MV-4-11 (cell line): Measurements from ENCODE around the gene CERCAM.
A peak's percentile ranks its signal among the peaks of the same experiment; 100 is the strongest.

Source experiments
- DNase-seq: peaks from one replicate; lab custom pipeline; 2025; lab: John Stamatoyannopoulos, UW

Gene CERCAM

DNA sequence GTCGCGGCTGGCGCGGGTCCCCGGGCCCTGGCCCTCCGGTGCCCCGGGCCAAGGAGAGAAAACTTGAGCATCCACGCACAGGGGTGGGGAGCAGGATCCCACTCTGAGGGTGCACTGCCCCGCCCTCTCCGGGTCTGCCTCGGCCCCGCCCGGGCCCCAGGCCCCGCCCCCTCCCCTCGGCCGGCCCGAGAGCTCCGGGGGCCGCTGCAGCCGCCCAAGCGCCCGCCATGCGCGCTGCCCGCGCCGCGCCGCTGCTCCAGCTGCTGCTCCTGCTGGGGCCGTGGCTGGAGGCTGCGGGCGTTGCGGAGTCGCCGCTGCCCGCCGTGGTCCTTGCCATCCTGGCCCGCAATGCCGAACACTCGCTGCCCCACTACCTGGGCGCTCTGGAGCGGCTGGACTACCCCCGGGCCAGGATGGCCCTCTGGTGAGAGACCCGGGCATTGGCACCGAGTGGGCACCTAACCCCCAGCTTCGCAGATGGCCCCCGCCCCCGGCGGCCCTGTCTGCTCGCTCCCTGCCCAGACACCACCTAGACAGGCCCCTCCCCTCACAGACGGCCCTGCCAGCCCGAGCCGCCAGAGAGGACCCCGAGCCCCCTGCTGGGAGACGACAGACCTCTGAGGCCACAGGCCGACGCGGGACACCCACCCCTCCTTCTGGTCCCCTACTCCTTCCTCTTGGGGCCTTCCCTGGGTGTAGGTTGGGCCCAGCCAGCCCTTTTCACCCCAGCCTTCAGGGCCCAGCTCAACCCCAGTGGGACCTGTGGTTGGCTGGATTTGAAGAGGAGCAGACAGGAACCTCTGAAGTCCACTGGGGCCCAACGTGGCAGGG is at the start of gene CERCAM:
Gene CERCAM, plus strand, starts transcription at position 207 of the 831 bp plus-strand sequence. Its CDS starts 21 bp downstream, at position 228.
- peak; percentile 35 for DNase-seq

GRCh38 chr9:128371630-128372117 is 49.0 kb upstream of the CERCAM start:
- no peak for DNase-seq

GRCh38 chr9:128372188-128372641 is 48.4 kb upstream of the CERCAM start:
- DNase-seq = no peak

- DNase-seq = no peak
These were observed 47.9 kb upstream of the CERCAM start for GRCh38 chr9:128372784-128373183.

GRCh38 chr9:128374221-128374675 is 46.4 kb upstream of the CERCAM start:
- DNase-seq = no peak

GRCh38 chr9:128375865-128376264 is 44.8 kb upstream of the CERCAM start:
- DNase-seq = no peak

DNA sequence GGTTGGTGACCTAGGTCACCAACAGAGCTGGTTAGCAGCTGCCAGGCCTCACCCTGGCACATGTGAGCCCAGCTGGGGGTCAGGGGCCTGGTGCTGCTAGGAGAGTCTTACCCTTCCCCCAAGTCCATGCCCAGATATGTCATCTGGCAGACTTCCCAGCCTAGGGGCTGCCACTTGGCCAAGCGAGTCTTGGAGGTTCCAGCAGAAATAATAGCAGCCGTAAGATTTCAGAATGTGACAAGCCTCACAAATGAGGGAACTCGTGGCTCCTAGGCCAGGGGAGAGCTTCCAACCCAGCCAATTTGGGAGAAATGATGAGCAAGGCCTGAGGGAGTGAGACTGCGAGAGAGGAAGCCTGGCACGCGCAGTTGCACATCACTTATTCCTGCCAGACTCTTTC is 38.4 kb upstream of the CERCAM start:
- DNase-seq = no peak

- DNase-seq = no peak
These were observed 37.5 kb upstream of the CERCAM start for GRCh38 chr9:128383007-128383753.

DNA sequence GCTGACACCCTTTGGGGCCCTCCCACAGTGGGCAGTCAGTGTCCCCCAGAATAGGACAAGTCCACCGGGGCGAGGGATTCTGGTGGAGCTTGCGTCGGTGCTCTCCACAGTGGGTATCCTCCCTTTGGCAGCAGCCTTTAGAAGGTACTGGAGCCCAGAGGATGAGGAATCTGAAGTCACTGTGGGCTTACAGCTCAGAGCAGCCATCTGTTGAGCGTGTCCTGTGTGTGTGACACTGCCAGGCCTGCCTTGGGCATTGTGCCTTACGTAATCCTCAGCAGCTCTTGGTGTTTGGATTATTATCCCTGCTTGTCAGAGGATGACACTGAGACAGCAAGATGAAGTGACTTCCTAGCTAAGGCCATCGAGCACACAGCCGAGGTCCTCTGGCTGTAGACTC is 36.9 kb upstream of the CERCAM start:
- no peak for DNase-seq

DNA sequence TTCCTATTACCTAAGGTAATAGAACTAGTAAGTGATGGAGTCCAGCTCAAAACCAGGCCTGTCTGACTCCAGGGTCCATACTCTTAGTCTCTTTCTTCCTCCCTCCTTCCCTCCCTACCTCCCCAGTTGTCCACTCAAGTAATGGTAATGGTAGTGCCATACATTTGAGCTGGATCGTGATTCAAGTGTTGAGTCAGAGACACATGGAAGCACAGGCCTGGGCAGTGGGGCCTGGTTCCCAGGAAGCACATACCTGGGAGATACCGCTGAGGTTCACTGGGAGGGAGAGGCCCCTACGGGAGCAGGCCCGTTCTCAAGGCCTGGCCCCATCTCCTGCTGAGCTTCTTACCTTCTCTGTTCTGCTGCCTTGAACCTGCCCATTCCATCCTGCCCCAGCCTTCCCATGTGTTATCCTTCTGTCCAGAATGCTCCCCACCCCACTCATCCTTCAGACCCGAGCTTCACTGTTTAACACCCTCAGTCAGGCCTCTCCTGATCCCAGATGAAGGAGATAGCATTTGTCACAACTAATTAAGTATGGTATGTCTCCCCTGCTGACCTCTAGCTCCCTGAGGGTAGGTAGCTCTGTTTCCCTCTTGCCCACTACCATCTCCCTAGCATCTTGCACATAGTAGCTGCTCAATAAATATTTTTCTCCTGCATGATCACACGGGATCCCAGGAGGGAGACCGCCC is 35.7 kb upstream of the CERCAM start:
- no peak for DNase-seq

DNA sequence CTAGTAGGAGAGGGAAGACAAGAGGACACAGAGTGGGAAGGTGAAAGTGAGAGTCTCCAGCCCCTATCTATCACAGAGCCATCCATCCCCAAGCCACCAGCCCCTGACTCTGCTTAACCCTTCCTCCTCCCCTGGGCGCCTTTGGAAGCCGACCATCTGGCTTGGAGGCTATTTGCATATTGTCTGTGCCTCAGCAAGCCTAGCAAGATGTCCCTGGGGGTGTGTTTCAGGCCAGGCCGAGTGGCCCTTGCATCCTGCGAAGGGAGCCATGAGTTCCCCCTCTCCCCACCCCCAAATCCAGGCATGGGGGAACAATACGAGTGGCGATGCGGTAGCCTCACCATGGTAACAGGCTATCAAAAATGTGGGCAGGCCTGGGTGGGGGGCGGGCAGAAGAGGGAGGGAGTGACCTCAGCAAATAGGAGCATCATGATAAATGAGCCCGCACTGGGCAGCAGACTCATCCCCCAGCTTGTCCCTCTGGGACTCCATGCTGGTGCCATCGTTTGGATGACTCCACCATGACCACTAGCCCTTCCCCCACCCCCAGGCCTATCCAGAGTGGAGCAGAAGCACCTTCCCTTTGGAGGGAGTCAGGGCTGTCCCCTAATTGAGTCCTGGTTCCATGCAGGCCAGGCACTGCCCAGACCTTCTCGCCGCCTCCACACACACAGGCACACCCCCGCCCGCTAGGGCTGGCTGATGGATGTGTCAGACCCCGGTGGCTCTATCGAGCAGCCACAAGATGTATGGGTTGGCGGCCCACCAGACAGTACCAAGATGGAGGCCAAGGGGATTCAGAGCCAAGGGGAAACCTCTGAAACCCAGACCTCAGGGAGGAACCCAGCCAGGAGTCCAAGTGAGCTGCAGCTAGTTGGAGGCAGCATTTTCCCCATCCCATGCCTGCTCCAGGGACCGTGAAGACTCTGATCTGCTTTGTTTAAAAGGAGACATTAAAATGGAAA is 34.9 kb upstream of the CERCAM start:
- no peak for DNase-seq

- DNase-seq = no peak
These were observed 32.5 kb upstream of the CERCAM start for GRCh38 chr9:128388150-128388549.

DNA sequence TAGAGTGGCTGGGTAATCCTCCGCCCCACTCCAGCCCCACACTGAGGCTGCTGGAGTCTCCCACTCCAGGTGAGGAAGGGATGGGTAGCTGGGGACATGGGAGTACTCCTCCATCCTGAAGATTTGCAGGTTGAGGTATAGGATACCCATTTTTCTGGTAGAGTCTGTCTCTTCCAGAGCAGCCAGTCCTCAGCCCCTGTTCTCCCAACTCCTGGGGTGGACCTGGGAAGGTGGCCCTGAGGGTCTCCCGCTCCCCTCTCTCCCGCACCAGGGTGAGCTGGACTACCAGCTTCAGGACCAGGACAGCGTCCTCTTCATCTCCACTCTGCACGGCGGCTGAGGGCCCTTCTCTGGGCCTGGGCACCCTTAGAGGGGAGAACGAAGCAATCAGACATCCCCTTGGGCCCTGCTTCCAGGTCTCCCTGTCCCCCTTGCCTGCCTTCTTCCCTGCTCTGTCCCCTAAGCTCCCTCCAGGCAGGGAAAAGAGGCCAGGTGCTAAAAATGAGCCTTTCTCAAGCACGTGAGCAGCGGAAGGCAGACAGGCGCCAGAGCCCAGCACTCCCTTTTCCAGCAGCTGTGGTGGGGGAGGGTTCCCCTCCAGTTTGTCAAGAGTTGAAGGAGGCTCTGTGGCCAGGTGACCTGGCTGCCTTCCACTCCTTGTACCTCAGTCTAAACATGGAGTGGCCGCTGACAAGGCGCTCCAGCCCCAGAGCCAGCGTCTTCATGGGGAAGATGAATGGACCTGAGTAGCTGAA is 31.1 kb upstream of the CERCAM start:
- no peak for DNase-seq

DNA sequence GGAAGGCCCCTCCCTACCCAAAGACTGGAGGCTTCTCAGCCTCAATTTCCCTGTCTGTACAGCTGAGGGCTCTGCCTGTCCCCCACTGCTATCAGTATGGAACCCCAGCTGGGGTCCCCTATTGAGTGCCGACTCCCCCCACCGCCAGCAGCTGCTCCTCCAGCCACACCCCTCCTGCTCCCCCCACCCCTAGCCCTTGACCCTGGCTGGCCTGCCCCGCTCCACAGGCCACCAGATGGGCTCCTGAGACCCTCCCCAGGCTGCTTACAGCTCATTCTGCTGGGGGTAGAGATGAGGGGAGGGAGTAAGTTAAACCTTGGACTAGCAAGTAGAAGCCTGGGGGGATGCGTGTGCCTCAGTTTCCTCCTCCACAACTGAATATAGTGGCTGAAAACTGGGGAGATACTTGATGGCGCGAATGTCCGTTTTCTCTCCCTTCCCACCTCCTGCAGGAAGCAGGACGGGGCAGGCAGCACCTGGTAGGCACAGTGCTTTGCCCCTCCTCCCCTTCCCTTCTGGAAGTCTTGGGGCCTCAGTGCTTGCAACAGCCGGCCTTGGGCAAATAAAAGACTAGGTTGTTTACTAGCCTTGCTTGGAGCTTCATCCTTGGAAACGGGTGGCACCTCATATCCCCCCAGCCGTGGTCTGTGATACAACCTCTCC is 30.4 kb upstream of the CERCAM start:
- no peak for DNase-seq

DNA sequence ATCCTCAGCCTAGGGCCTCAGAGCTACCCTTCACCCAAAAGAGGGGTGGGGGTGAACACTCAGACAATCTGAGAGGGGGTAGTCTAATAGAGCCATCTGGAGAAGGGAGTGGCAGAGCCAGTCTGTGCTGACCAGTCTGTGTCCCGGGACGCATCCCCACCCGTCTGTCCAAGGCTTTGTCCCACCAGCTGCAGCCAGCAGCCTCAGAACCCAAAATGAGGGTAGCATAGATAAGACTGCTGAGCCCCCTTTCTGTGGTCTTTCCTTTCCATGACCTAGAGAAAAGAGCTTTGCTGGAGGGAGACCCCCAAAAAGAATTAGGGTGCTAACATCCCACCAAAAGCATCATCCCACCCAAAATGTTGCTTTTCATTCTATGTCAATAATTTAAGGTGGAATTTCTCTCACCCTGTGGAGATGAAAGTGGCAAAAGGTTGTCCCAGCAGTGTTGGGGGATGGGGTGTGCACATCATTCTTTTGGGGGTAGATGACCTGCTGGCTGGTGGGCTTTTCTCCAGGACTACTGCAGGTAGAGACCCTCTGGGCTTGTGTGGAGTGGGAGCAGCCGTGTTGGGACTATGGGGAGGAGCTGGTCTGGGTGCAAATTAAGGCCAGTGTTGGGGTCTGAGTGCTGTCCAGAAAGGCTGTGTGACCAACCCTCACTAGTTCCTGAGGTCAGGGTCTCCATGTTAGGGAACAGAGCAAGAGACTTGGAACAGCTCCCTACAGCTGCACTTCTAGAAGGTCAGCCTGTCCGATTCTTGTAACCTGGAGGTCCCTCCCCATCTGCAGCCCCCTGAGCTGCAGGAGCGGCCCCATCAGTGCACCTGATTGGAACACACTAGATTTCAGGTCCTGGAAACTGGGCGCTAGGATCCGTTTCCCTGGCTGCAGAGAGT is 29.6 kb upstream of the CERCAM start:
- no peak for DNase-seq

- no peak for DNase-seq
These were observed 28.7 kb upstream of the CERCAM start for GRCh38 chr9:128391956-128392301.

- no peak for DNase-seq
These were observed 28.1 kb upstream of the CERCAM start for GRCh38 chr9:128392302-128393144.
